ENCODE data around the gene COMMD4. TPM values are rescaled to one million over a fixed set of nuclear protein-coding genes. Genes with fewer than 3 reads are reported as not detected.
A peak's percentile ranks its signal among the peaks of the same experiment; 100 is the strongest.
"Not testable (repeated sequence)": the region's sequence is repeated elsewhere in the genome, so short reads cannot be mapped to it uniquely, and the experiment has no call there.

COMMD4 gene
- total and polyA plus RNA-seq, 10 of the 15 experiments (the other 5 are each of a cell fraction or from before 2014, with no cell fraction given), result 14.5 to 118 (median 75.3) TPM

GRCh38 chr15:75293660-75294059 lies 42.2 kb upstream of the COMMD4 start:
- RAD21 ChIA-PET (ENCODE audit: unreplicated experiment); POLR2A ChIA-PET; H4K20me1 ChIP-seq (ENCODE audit: control insufficient read depth, insufficient read depth); FAIRE-seq; ATAC-seq; in situ Hi-C loops (cut with MboI); H3K79me2 ChIP-seq (ENCODE audit: control insufficient read depth, insufficient read depth, low read length); H3K9me3 ChIP-seq (replicated peaks; ENCODE audit: control insufficient read depth, insufficient read depth, low read length); CTCF ChIA-PET; intact Hi-C loops (cut with micrococcal nuclease; ENCODE audit: unreplicated experiment); BruUV-seq (replicated peaks); H3K27me3 ChIP-seq (replicated peaks in 1 of 2; ENCODE audit: control insufficient read depth in 2 of 2, insufficient read depth in 2 of 2, low read length in 1 of 2); H3K27ac ChIP-seq (ENCODE audit: control insufficient read depth, insufficient read depth); H3K4me2 ChIP-seq (ENCODE audit: control insufficient read depth, insufficient read depth); H3K4me3 ChIP-seq; H2AFZ ChIP-seq (ENCODE audit: control insufficient read depth, low read depth, low read length); H3K4me1 ChIP-seq (ENCODE audit: control insufficient read depth, insufficient read depth, low read length); SMC1A ChIA-PET (ENCODE audit: uncharacterized antibody, unreplicated experiment); H3K36me3 ChIP-seq (ENCODE audit: control insufficient read depth in 2 of 2, insufficient read depth in 2 of 2, low read length in 1 of 2); H3K9ac ChIP-seq (ENCODE audit: control insufficient read depth, insufficient read depth, low read length); DNase-seq (ENCODE audit: low read depth, low spot score): not testable (repeated sequence)
- WGBS (ENCODE audit: insufficient coverage, insufficient replicate concordance, low lambda C conversion rate, missing lambda C conversion rate), result 23% methylated on average over 4 of the region's 18 CpGs

DNA sequence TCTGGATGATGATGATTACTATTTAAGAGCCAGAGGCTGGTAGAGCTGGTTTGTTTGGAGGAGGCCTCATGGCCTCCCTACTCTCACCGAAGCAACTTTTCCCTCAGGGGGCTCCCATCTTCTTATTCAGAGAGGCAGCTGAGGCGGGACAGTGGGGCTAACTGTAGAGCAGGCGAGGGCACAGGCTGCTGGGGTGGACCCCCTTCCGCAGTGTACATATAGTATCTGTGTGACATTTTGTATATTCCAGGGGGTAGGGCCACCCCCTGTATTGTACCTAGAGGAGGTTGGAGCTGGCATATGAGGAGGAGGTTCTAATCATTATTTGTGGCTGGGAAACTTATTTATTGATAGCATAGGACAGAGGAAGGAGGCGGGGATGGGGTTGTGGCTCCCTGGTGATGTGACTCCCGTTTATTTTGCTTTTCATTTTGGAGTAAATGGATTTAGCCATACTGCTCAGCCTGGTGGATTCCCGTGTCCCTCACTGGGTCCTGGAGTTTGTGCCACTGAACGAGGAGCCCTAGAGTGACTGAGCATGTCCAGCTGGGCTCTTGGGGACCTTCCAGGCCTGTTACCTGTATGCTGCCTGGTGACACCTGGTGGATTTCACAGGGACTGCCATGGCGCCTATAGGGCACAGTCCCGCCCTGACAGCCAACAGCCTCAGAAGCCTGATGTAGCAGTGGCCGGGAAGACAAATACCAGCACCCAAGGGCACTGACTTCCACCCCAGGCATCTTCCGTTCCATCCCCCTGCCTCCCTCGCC lies 37.1 kb upstream of the COMMD4 start:
- H2AFZ ChIP-seq (ENCODE audit: control insufficient read depth, low read depth, low read length); H3K79me2 ChIP-seq (ENCODE audit: control insufficient read depth, insufficient read depth, low read length); BruUV-seq (replicated peaks); H3K4me1 ChIP-seq (ENCODE audit: control insufficient read depth, insufficient read depth, low read length); POLR2A ChIA-PET; H3K9me3 ChIP-seq (replicated peaks; ENCODE audit: control insufficient read depth, insufficient read depth, low read length); in situ Hi-C loops (cut with MboI); FAIRE-seq; H4K20me1 ChIP-seq (ENCODE audit: control insufficient read depth, insufficient read depth); H3K27me3 ChIP-seq (replicated peaks in 1 of 2; ENCODE audit: control insufficient read depth in 2 of 2, insufficient read depth in 2 of 2, low read length in 1 of 2); SMC1A ChIA-PET (ENCODE audit: uncharacterized antibody, unreplicated experiment); H3K4me2 ChIP-seq (ENCODE audit: control insufficient read depth, insufficient read depth); H3K27ac ChIP-seq (ENCODE audit: control insufficient read depth, insufficient read depth); H3K9ac ChIP-seq (ENCODE audit: control insufficient read depth, insufficient read depth, low read length); H3K36me3 ChIP-seq (ENCODE audit: control insufficient read depth in 2 of 2, insufficient read depth in 2 of 2, low read length in 1 of 2); intact Hi-C loops (cut with micrococcal nuclease; ENCODE audit: unreplicated experiment); H3K4me3 ChIP-seq; DNase-seq (ENCODE audit: low read depth, low spot score): not testable (repeated sequence)
- ATAC-seq, result peak; percentile 99
- WGBS (ENCODE audit: insufficient coverage, insufficient replicate concordance, low lambda C conversion rate, missing lambda C conversion rate), result 43% methylated on average over 7 of the region's 13 CpGs
- RAD21 ChIA-PET (ENCODE audit: unreplicated experiment), result interaction anchor here (0.7 kb wide), 1 partner anchor 269 kb away, joined by 3 read pairs; no protein-coding TSS in a partner anchor
- CTCF ChIA-PET, result interaction anchor here (0.8 to 1.5 kb wide), 2 partner anchors 95 to 269 kb away, joined by 4 read pairs; no protein-coding TSS in a partner anchor

All from GM12878 (cell line).